Measurements from ENCODE around the gene KMO. TPM values are rescaled to one million over a fixed set of nuclear protein-coding genes. Genes with fewer than 3 reads are reported as not detected.

The KMO gene
- total and polyA plus RNA-seq, 2 experiments from 2014 or later = 0.05 TPM; not detected in 1

- H3K9me3 Mint-ChIP-seq = no peaks in the 10 kb centered on the region
- Histone ChIP-seq H3F3A (replicated peaks; ENCODE audit: low read depth) (no peaks in the 10 kb centered on the region), H3K4me3 (no peak overlapping the region), H3K27ac (ENCODE audit: low read depth) (no peak overlapping the region), H3K9me2 (ENCODE audit: insufficient read depth) (no peaks in the 10 kb centered on the region), H3K27me3 (ENCODE audit: insufficient read depth) (no peaks in the 10 kb centered on the region), H2AFZ (no peak overlapping the region), H3K4me2 (no peak overlapping the region), H4K20me1 (replicated peaks; ENCODE audit: insufficient read depth) (no peaks in the 10 kb centered on the region), H3K4me1 (ENCODE audit: insufficient read depth) (no peaks in the 10 kb centered on the region), H3K36me3 (ENCODE audit: insufficient read depth) (no peaks in the 10 kb centered on the region), H3K79me2 (replicated peaks; ENCODE audit: insufficient read depth) (no peaks in the 10 kb centered on the region)
- H3K27ac Mint-ChIP-seq = peak overlapping the region; percentile 25; the same call in 1 of the 2 replicates
- DNase-seq (ENCODE audit: low spot score) (peak; percentile 21), ATAC-seq (no peak)
- TF ChIP-seq CREB1 (CRISPR knock-in tag; IDR thresholded peaks at IDR 0.05; ENCODE audit: low read depth) = no peak
- TF ChIP-seq ETS1 (IDR thresholded peaks at IDR 0.05) = no peak
- TF ChIP-seq, protein P1, sequence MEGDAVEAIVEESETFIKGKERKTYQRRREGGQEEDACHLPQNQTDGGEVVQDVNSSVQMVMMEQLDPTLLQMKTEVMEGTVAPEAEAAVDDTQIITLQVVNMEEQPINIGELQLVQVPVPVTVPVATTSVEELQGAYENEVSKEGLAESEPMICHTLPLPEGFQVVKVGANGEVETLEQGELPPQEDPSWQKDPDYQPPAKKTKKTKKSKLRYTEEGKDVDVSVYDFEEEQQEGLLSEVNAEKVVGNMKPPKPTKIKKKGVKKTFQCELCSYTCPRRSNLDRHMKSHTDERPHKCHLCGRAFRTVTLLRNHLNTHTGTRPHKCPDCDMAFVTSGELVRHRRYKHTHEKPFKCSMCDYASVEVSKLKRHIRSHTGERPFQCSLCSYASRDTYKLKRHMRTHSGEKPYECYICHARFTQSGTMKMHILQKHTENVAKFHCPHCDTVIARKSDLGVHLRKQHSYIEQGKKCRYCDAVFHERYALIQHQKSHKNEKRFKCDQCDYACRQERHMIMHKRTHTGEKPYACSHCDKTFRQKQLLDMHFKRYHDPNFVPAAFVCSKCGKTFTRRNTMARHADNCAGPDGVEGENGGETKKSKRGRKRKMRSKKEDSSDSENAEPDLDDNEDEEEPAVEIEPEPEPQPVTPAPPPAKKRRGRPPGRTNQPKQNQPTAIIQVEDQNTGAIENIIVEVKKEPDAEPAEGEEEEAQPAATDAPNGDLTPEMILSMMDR (conservative IDR thresholded peaks at IDR 0.05; ENCODE audit: low read depth in 2 of 2) = no peak
- TF ChIP-seq, protein P2, sequence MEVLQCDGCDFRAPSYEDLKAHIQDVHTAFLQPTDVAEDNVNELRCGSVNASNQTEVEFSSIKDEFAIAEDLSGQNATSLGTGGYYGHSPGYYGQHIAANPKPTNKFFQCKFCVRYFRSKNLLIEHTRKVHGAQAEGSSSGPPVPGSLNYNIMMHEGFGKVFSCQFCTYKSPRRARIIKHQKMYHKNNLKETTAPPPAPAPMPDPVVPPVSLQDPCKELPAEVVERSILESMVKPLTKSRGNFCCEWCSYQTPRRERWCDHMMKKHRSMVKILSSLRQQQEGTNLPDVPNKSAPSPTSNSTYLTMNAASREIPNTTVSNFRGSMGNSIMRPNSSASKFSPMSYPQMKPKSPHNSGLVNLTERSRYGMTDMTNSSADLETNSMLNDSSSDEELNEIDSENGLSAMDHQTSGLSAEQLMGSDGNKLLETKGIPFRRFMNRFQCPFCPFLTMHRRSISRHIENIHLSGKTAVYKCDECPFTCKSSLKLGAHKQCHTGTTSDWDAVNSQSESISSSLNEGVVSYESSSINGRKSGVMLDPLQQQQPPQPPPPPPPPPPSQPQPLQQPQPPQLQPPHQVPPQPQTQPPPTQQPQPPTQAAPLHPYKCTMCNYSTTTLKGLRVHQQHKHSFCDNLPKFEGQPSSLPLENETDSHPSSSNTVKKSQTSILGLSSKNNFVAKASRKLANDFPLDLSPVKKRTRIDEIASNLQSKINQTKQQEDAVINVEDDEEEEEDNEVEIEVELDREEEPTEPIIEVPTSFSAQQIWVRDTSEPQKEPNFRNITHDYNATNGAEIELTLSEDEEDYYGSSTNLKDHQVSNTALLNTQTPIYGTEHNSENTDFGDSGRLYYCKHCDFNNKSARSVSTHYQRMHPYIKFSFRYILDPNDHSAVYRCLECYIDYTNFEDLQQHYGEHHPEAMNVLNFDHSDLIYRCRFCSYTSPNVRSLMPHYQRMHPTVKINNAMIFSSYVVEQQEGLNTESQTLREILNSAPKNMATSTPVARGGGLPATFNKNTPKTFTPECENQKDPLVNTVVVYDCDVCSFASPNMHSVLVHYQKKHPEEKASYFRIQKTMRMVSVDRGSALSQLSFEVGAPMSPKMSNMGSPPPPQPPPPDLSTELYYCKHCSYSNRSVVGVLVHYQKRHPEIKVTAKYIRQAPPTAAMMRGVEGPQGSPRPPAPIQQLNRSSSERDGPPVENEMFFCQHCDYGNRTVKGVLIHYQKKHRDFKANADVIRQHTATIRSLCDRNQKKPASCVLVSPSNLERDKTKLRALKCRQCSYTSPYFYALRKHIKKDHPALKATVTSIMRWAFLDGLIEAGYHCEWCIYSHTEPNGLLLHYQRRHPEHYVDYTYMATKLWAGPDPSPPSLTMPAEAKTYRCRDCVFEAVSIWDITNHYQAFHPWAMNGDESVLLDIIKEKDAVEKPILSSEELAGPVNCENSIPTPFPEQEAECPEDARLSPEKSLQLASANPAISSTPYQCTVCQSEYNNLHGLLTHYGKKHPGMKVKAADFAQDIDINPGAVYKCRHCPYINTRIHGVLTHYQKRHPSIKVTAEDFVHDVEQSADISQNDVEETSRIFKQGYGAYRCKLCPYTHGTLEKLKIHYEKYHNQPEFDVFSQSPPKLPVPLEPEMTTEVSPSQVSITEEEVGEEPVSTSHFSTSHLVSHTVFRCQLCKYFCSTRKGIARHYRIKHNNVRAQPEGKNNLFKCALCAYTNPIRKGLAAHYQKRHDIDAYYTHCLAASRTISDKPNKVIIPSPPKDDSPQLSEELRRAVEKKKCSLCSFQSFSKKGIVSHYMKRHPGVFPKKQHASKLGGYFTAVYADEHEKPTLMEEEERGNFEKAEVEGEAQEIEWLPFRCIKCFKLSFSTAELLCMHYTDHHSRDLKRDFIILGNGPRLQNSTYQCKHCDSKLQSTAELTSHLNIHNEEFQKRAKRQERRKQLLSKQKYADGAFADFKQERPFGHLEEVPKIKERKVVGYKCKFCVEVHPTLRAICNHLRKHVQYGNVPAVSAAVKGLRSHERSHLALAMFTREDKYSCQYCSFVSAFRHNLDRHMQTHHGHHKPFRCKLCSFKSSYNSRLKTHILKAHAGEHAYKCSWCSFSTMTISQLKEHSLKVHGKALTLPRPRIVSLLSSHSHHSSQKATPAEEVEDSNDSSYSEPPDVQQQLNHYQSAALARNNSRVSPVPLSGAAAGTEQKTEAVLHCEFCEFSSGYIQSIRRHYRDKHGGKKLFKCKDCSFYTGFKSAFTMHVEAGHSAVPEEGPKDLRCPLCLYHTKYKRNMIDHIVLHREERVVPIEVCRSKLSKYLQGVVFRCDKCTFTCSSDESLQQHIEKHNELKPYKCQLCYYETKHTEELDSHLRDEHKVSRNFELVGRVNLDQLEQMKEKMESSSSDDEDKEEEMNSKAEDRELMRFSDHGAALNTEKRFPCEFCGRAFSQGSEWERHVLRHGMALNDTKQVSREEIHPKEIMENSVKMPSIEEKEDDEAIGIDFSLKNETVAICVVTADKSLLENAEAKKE (CRISPR knock-in tag; IDR thresholded peaks at IDR 0.05) = no peak
- no peak for TF ChIP-seq ZNF331 (CRISPR knock-in tag; IDR thresholded peaks at IDR 0.05; ENCODE audit: low read depth)
- no peak for TF ChIP-seq STAT1 (IDR thresholded peaks at IDR 0.05; ENCODE audit: unreplicated experiment)
- no peak for TF ChIP-seq EZH2phosphoT487 (IDR thresholded peaks at IDR 0.05; ENCODE audit: unreplicated experiment)
- TF ChIP-seq JUNB (IDR thresholded peaks at IDR 0.05; ENCODE audit: unreplicated experiment) = no peak
- no peaks in the 10 kb centered on the region for H3K36me3 Mint-ChIP-seq (ENCODE audit: low read depth)
- no peaks in the 10 kb centered on the region for H3K4me1 Mint-ChIP-seq
- peaks cover 4% of the 10 kb centered on the region for H3K27me3 Mint-ChIP-seq (ENCODE audit: insufficient read depth, low read depth, poor library complexity)
- H3K4me3 Mint-ChIP-seq = no peak overlapping the region
Observed at GRCh38 chr1:241612533-241613477, 80.6 kb downstream of the KMO start.

Measured in GM23338 (cell line).